HepG2 (cell line): ENCODE data around the gene TOP2A. TPM values are rescaled to one million over a fixed set of nuclear protein-coding genes. Genes with fewer than 3 reads are reported as not detected.

Source experiments
- CCDC6 ChIP-seq: sonication (generic); formaldehyde crosslinking; IDR thresholded peaks from 2 replicates; pipeline ENCODE4 v1.8.1; 2022; ENCODE audit warnings: mild to moderate bottlenecking, missing genetic modification reagents, moderate library complexity
- FIP1L1 ChIP-seq: fragments of 200-400 bp; formaldehyde crosslinking; IDR thresholded peaks from 2 replicates; pipeline ENCODE4 v1.6.1; 2018; ENCODE audit warnings: low read depth, mild to moderate bottlenecking, low read length, moderate library complexity, borderline replicate concordance; ENCODE audit not compliant: insufficient read depth
- HMG20B ChIP-seq: conservative IDR thresholded peaks from 2 replicates; pipeline ENCODE4 v1.6.1; 2016; ENCODE audit warnings: missing genetic modification reagents, missing compliant biosample characterization
- HNRNPLL ChIP-seq: fragments of 200-400 bp; formaldehyde crosslinking; IDR thresholded peaks from 2 replicates; pipeline ENCODE4 v1.6.1; 2017; ENCODE audit warnings: mild to moderate bottlenecking, low read depth, low read length; ENCODE audit not compliant: poor library complexity, severe bottlenecking
- JARID2 ChIP-seq: sonication (generic); formaldehyde crosslinking; IDR thresholded peaks from 2 replicates; pipeline ENCODE4 v1.8.1; 2023; ENCODE audit warnings: missing genetic modification reagents, inconsistent platforms; ENCODE audit not compliant: insufficient replicate concordance
- KAT7 ChIP-seq: IDR thresholded peaks from 2 replicates; pipeline ENCODE4 v1.6.1; 2018; ENCODE audit warnings: borderline replicate concordance, missing compliant biosample characterization
- KMT2A ChIP-seq: sonication (generic); formaldehyde crosslinking; IDR thresholded peaks from 2 replicates; pipeline ENCODE4 v1.4.0; 2020; ENCODE audit warnings: missing genetic modification reagents
- MBNL3 ChIP-seq: fragments of 250-450 bp; sonication (Bioruptor Pico); conservative IDR thresholded peaks from 2 replicates; pipeline ENCODE4 v1.8.0; 2022; ENCODE audit warnings: mild to moderate bottlenecking, inconsistent platforms
- MLLT10 ChIP-seq: sonication (generic); formaldehyde crosslinking; IDR thresholded peaks from 2 replicates; pipeline ENCODE4 v1.4.0; 2020; ENCODE audit warnings: missing genetic modification reagents
- NCOA1 ChIP-seq: sonication (generic); formaldehyde crosslinking; IDR thresholded peaks from 2 replicates; pipeline ENCODE4 v1.9.0; 2021; ENCODE audit warnings: missing genetic modification reagents
- NFKB2 ChIP-seq: sonication (generic); formaldehyde crosslinking; IDR thresholded peaks from 2 replicates; pipeline ENCODE4 v1.4.0; 2020; ENCODE audit warnings: missing genetic modification reagents, borderline replicate concordance
- NKX3-1 ChIP-seq: sonication (generic); formaldehyde crosslinking; IDR thresholded peaks from 2 replicates; pipeline ENCODE4 v1.5.0; 2020; ENCODE audit warnings: missing genetic modification reagents
- PCBP1 ChIP-seq: fragments of 200-400 bp; formaldehyde crosslinking; IDR thresholded peaks from 2 replicates; pipeline ENCODE4 v1.6.1; 2017; ENCODE audit warnings: mild to moderate bottlenecking, low read depth, low read length, borderline replicate concordance
- PHF5A ChIP-seq: IDR thresholded peaks from one replicate; pipeline ENCODE4 v1.6.1; 2018; ENCODE audit warnings: low read depth, missing genetic modification reagents; ENCODE audit not compliant: unreplicated experiment
- RBAK ChIP-seq: sonication (generic); formaldehyde crosslinking; IDR thresholded peaks from 2 replicates; pipeline ENCODE4 v1.5.1; 2020; ENCODE audit warnings: mild to moderate bottlenecking, missing genetic modification reagents
- RORA ChIP-seq: sonication (generic); formaldehyde crosslinking; IDR thresholded peaks from 2 replicates; pipeline ENCODE4 v1.5.0; 2020; ENCODE audit warnings: mild to moderate bottlenecking, missing genetic modification reagents, moderate library complexity
- THAP11 ChIP-seq: IDR thresholded peaks from 2 replicates; pipeline ENCODE4 v1.6.1; 2016; ENCODE audit warnings: missing biosample characterization, missing genetic modification reagents
- TOE1 ChIP-seq: sonication (generic); formaldehyde crosslinking; IDR thresholded peaks from 2 replicates; pipeline ENCODE4 v1.4.0; 2020; ENCODE audit warnings: mild to moderate bottlenecking, missing genetic modification reagents
- ZHX2 ChIP-seq, 2 experiments: sonication (generic) in 1 of 2; formaldehyde crosslinking in 1 of 2; IDR thresholded peaks; 2 replicates each; pipeline versions ENCODE4 v1.6.1 to v1.9.0; 2014 to 2022; ENCODE audit warnings: antibody characterized with exemption in 1 of 2, borderline replicate concordance in 1 of 2, inconsistent platforms in 1 of 2, low read depth in 1 of 2, missing genetic modification reagents in 1 of 2
- ZNF33B ChIP-seq: sonication (generic); formaldehyde crosslinking; IDR thresholded peaks from 2 replicates; pipeline ENCODE4 v1.5.1; 2020; ENCODE audit warnings: mild to moderate bottlenecking, missing genetic modification reagents
- ZNF343 ChIP-seq: sonication (generic); formaldehyde crosslinking; IDR thresholded peaks from 2 replicates; pipeline ENCODE4 v1.4.0; 2020; ENCODE audit warnings: mild to moderate bottlenecking, missing genetic modification reagents
- ZNF503 ChIP-seq: sonication (generic); formaldehyde crosslinking; IDR thresholded peaks from 2 replicates; pipeline ENCODE4 v1.4.0; 2020; ENCODE audit warnings: missing genetic modification reagents
- polyA plus RNA-seq, 8 experiments: library from polyadenylated mRNA; depleted of rRNA in 3 of 8; stranded (reverse) in 7 of 8; unstranded in 1 of 8; fragments of >200 nt; fragmentation: Illumina TruSeq in 4 of 8; extraction: Trizol in 4 of 8; gene quantifications; 2 replicates each; pipeline versions ENCODE4 v1.2.1 to v1.2.3, GENCODE V29; 2011 to 2016; ENCODE audit warnings: low read depth in 4 of 8, missing spikeins in 1 of 8, mixed read lengths in 1 of 8; ENCODE audit not compliant: insufficient read depth in 1 of 8
- total RNA-seq, 5 experiments: library from RNA; depleted of rRNA; stranded (reverse); fragments of >200 nt; fragmentation: Illumina TruSeq; extraction: Trizol; gene quantifications; 2 replicates each; pipeline ENCODE4 v1.2.3, GENCODE V29; 2016; ENCODE audit warnings: low read depth in 1 of 5

Gene TOP2A
- total and polyA plus RNA-seq, 2 of the 13 experiments (the other 11 are each of a cell fraction or from before 2014, with no cell fraction given): 108 to 327 TPM

GRCh38 chr17:40443196-40443987, 25.7 kb upstream of the TOP2A start, which contains the start of gene IGFBP4 (continued):
- peak; percentile 47; the same call in 1 of the 2 replicates for TF ChIP-seq THAP11 (CRISPR knock-in tag)
- TF ChIP-seq FIP1L1: no peak
- no peak for TF ChIP-seq PHF5A
- no peak for TF ChIP-seq MBNL3 (CRISPR knock-in tag)
- TF ChIP-seq RORA: no peak
- 0 out of 2 replicates have a peak, but pooled peaks have one; percentile 31 for TF ChIP-seq ZNF503 (CRISPR knock-in tag)
- peak; percentile 68; the same call in 1 of the 2 replicates for TF ChIP-seq NFKB2 (CRISPR knock-in tag)
- TF ChIP-seq HNRNPLL: peak; percentile 99
- TF ChIP-seq KAT7 (CRISPR knock-in tag): peak; percentile 74; the same call in 1 of the 2 replicates
- TF ChIP-seq MLLT10 (CRISPR knock-in tag): no peak
- TF ChIP-seq HMG20B (CRISPR knock-in tag): peak; percentile 34; the same call in 1 of the 2 replicates
- TF ChIP-seq RBAK (CRISPR knock-in tag): no peak
- no peak for TF ChIP-seq PCBP1
- peak; percentile 78 for TF ChIP-seq KMT2A (CRISPR knock-in tag)
- no peak for TF ChIP-seq TOE1 (CRISPR knock-in tag)
- TF ChIP-seq ZHX2 (IDR thresholded peaks at IDR 0.05; ENCODE audit: low read depth): no peak
- peak; percentile 90; the same call in 1 of the 2 replicates for TF ChIP-seq ZHX2 (CRISPR knock-in tag; IDR thresholded peaks at IDR 0.05; ENCODE audit: borderline replicate concordance)
- TF ChIP-seq NCOA1: no peak
- TF ChIP-seq JARID2 (CRISPR knock-in tag): no peak
- TF ChIP-seq NKX3-1 (CRISPR knock-in tag): peak; percentile 75; the same call in 1 of the 2 replicates
- no peak for TF ChIP-seq ZNF33B (CRISPR knock-in tag)
- 0 out of 2 replicates have a peak, but pooled peaks have one; percentile 49 for TF ChIP-seq ZNF343
- TF ChIP-seq CCDC6 (CRISPR knock-in tag): no peak; the same call in 1 of the 2 replicates
